ENCODE measurements around the gene LIN7C. TPM values are rescaled to one million over a fixed set of nuclear protein-coding genes. Genes with fewer than 3 reads are reported as not detected.
A peak's percentile ranks its signal among the peaks of the same experiment; 100 is the strongest.

LIN7C gene
- total RNA-seq, 1 donor from 2014 or later: 21.8 TPM

GRCh38 chr11:27495710-27496300 lies 10.8 kb downstream of the LIN7C start:
- Mint-ChIP-seq H3K4me3 (ENCODE audit: unreplicated experiment) (no peak overlapping the region), H3K9me3 (ENCODE audit: unreplicated experiment) (no peaks in the 10 kb centered on the region), H3K27ac (ENCODE audit: unreplicated experiment) (no peak overlapping the region), H3K27me3 (ENCODE audit: unreplicated experiment) (no peaks in the 10 kb centered on the region), H3K36me3 (ENCODE audit: unreplicated experiment) (peaks cover 34% of the 10 kb centered on the region), H3K4me1 (ENCODE audit: unreplicated experiment) (peaks cover 10% of the 10 kb centered on the region)
- no peak for TF ChIP-seq CTCF (IDR thresholded peaks at IDR 0.05)
- DNase-seq (ENCODE audit: extremely low spot score, unreplicated experiment): no peak

- Mint-ChIP-seq H3K27ac (ENCODE audit: unreplicated experiment) (no peak overlapping the region), H3K27me3 (ENCODE audit: unreplicated experiment) (no peaks in the 10 kb centered on the region), H3K4me3 (ENCODE audit: unreplicated experiment) (no peak overlapping the region), H3K4me1 (ENCODE audit: unreplicated experiment) (no peaks in the 10 kb centered on the region), H3K9me3 (ENCODE audit: unreplicated experiment) (no peaks in the 10 kb centered on the region), H3K36me3 (ENCODE audit: unreplicated experiment) (peaks cover 14% of the 10 kb centered on the region)
- TF ChIP-seq CTCF (IDR thresholded peaks at IDR 0.05): no peak
- no peak for DNase-seq (ENCODE audit: extremely low spot score, unreplicated experiment)
Observed at GRCh38 chr11:27489092-27489491, 17.5 kb downstream of the LIN7C start.

- Mint-ChIP-seq H3K4me1 (ENCODE audit: unreplicated experiment) (no peaks in the 10 kb centered on the region), H3K27ac (ENCODE audit: unreplicated experiment) (no peak overlapping the region), H3K27me3 (ENCODE audit: unreplicated experiment) (no peaks in the 10 kb centered on the region), H3K9me3 (ENCODE audit: unreplicated experiment) (no peaks in the 10 kb centered on the region), H3K4me3 (ENCODE audit: unreplicated experiment) (no peak overlapping the region), H3K36me3 (ENCODE audit: unreplicated experiment) (peaks cover 10% of the 10 kb centered on the region)
- DNase-seq (ENCODE audit: extremely low spot score, unreplicated experiment): no peak
- TF ChIP-seq CTCF (IDR thresholded peaks at IDR 0.05): no peak
Observed at GRCh38 chr11:27487706-27488105, 18.9 kb downstream of the LIN7C start.

GRCh38 chr11:27485930-27486773 lies 20.4 kb downstream of the LIN7C start:
- Mint-ChIP-seq H3K27me3 (ENCODE audit: unreplicated experiment) (no peaks in the 10 kb centered on the region), H3K4me3 (ENCODE audit: unreplicated experiment) (no peak overlapping the region), H3K9me3 (ENCODE audit: unreplicated experiment) (no peaks in the 10 kb centered on the region), H3K36me3 (ENCODE audit: unreplicated experiment) (peaks cover 5% of the 10 kb centered on the region), H3K4me1 (ENCODE audit: unreplicated experiment) (peaks cover 3% of the 10 kb centered on the region), H3K27ac (ENCODE audit: unreplicated experiment) (no peak overlapping the region)
- no peak for DNase-seq (ENCODE audit: extremely low spot score, unreplicated experiment)
- TF ChIP-seq CTCF (IDR thresholded peaks at IDR 0.05): peak; percentile 85

GRCh38 chr11:27482793-27483192 lies 23.8 kb downstream of the LIN7C start:
- H3K4me1 Mint-ChIP-seq (ENCODE audit: unreplicated experiment): peaks cover 5% of the 10 kb centered on the region
- DNase-seq (ENCODE audit: extremely low spot score, unreplicated experiment): no peak
- TF ChIP-seq CTCF (IDR thresholded peaks at IDR 0.05): no peak
- H3K27ac Mint-ChIP-seq (ENCODE audit: unreplicated experiment): no peak overlapping the region
- H3K9me3 Mint-ChIP-seq (ENCODE audit: unreplicated experiment): no peaks in the 10 kb centered on the region
- H3K4me3 Mint-ChIP-seq (ENCODE audit: unreplicated experiment): no peak overlapping the region
- no peaks in the 10 kb centered on the region for H3K27me3 Mint-ChIP-seq (ENCODE audit: unreplicated experiment)
- no peaks in the 10 kb centered on the region for H3K36me3 Mint-ChIP-seq (ENCODE audit: unreplicated experiment)

All from osteocyte (in vitro differentiated cells).